Pons (tissue), 1 donor: ENCODE measurements around the gene AMPD1.

Experiments
- DNase-seq: peaks from one replicate; pipeline ENCODE4 v3.0.0-alpha.2; 2016; ENCODE audit warnings: low spot score

The AMPD1 gene

GRCh38 chr1:114695430-114696058, at the start of gene AMPD1:
TSS of gene AMPD1 (minus strand) at chr1:114695546. CDS start at chr1:114695471, 75 bp downstream.
- DNase-seq, result no peak

- no peak for DNase-seq
These were observed 46.8 kb upstream of the AMPD1 start for GRCh38 chr1:114741963-114742746.

GRCh38 chr1:114740331-114740730, 45.0 kb upstream of the AMPD1 start:
- no peak for DNase-seq

- DNase-seq, result no peak
These were observed 42.0 kb upstream of the AMPD1 start for GRCh38 chr1:114737314-114737849.

- DNase-seq, result no peak
These were observed 40.1 kb upstream of the AMPD1 start for GRCh38 chr1:114735479-114735878.

GRCh38 chr1:114729782-114730181, 34.4 kb upstream of the AMPD1 start:
- DNase-seq, result no peak

- DNase-seq, result no peak
These were observed 33.2 kb upstream of the AMPD1 start for GRCh38 chr1:114728553-114728952.

- DNase-seq, result no peak
These were observed 29.9 kb upstream of the AMPD1 start for GRCh38 chr1:114725230-114725629.

GRCh38 chr1:114723915-114724314, 28.6 kb upstream of the AMPD1 start:
- DNase-seq, result no peak

GRCh38 chr1:114723457-114723856, 28.1 kb upstream of the AMPD1 start:
- no peak for DNase-seq

GRCh38 chr1:114720492-114720891, 25.1 kb upstream of the AMPD1 start:
- DNase-seq, result no peak

GRCh38 chr1:114719424-114719787, 24.1 kb upstream of the AMPD1 start:
- no peak for DNase-seq

- DNase-seq, result no peak
These were observed 23.5 kb upstream of the AMPD1 start for GRCh38 chr1:114718661-114719423.

GRCh38 chr1:114716304-114717170, 21.2 kb upstream of the AMPD1 start, which contains the start of gene NRAS:
TSS of gene NRAS (minus strand) at chr1:114716771. CDS start at chr1:114716160, 611 bp downstream.
- DNase-seq, result peak; percentile 87

GRCh38 chr1:114715952-114716303, 20.6 kb upstream of the AMPD1 start:
- DNase-seq, result no peak

GRCh38 chr1:114712977-114713376, 17.6 kb upstream of the AMPD1 start:
- no peak for DNase-seq

- no peak for DNase-seq
These were observed 15.0 kb upstream of the AMPD1 start for GRCh38 chr1:114710360-114710759.

- DNase-seq, result no peak
These were observed 12.3 kb upstream of the AMPD1 start for GRCh38 chr1:114707604-114708003.

GRCh38 chr1:114703242-114703641, 7.9 kb upstream of the AMPD1 start:
- no peak for DNase-seq

- DNase-seq, result no peak
These were observed 7.4 kb upstream of the AMPD1 start for GRCh38 chr1:114702737-114703136.

GRCh38 chr1:114701931-114702330, 6.6 kb upstream of the AMPD1 start:
- DNase-seq, result no peak
